ENCODE results near the gene FOXO3.
"Not testable (repeated sequence)": the region's sequence is repeated elsewhere in the genome, so short reads cannot be mapped to it uniquely, and the experiment has no call there.

The FOXO3 gene

GRCh38 chr6:108662702-108663101 is 102.0 kb downstream of the FOXO3 start:
- TF ChIP-seq CTCF (IDR thresholded peaks at IDR 0.05; ENCODE audit: insufficient read depth, low read length, poor library complexity, severe bottlenecking): no peak
- no peaks in the 10 kb centered on the region; the same call in 1 of the 2 replicates for H3K36me3 ChIP-seq (ENCODE audit: control insufficient read depth, insufficient read depth, low read length)
- no peak overlapping the region for H3K4me3 ChIP-seq (replicated peaks; ENCODE audit: low read depth, low read length)
- H3K27me3 ChIP-seq (replicated peaks; ENCODE audit: control insufficient read depth, insufficient read depth, low read length): no peaks in the 10 kb centered on the region
- DNase-seq (ENCODE audit: extremely low read depth, insufficient read length): no peak

GRCh38 chr6:108663494-108664064 is 102.9 kb downstream of the FOXO3 start:
- not testable (repeated sequence) for H3K27me3 ChIP-seq (replicated peaks; ENCODE audit: control insufficient read depth, insufficient read depth, low read length); H3K4me3 ChIP-seq (replicated peaks; ENCODE audit: low read depth, low read length); DNase-seq (ENCODE audit: extremely low read depth, insufficient read length); H3K36me3 ChIP-seq (ENCODE audit: control insufficient read depth, insufficient read depth, low read length)

GRCh38 chr6:108665495-108666196 is 104.9 kb downstream of the FOXO3 start:
- Histone ChIP-seq H3K27me3 (replicated peaks; ENCODE audit: control insufficient read depth, insufficient read depth, low read length) (no peaks in the 10 kb centered on the region), H3K4me3 (replicated peaks; ENCODE audit: low read depth, low read length) (no peak overlapping the region), H3K36me3 (ENCODE audit: control insufficient read depth, insufficient read depth, low read length) (no peaks in the 10 kb centered on the region; the same call in none of the 2 replicates)
- DNase-seq (ENCODE audit: extremely low read depth, insufficient read length): no peak
- TF ChIP-seq CTCF (IDR thresholded peaks at IDR 0.05; ENCODE audit: insufficient read depth, low read length, poor library complexity, severe bottlenecking): no peak

GRCh38 chr6:108666656-108667260 is 106.0 kb downstream of the FOXO3 start:
- H3K27me3 ChIP-seq (replicated peaks; ENCODE audit: control insufficient read depth, insufficient read depth, low read length): no peaks in the 10 kb centered on the region
- no peaks in the 10 kb centered on the region; the same call in none of the 2 replicates for H3K36me3 ChIP-seq (ENCODE audit: control insufficient read depth, insufficient read depth, low read length)
- DNase-seq (ENCODE audit: extremely low read depth, insufficient read length): no peak
- no peak for TF ChIP-seq CTCF (IDR thresholded peaks at IDR 0.05; ENCODE audit: insufficient read depth, low read length, poor library complexity, severe bottlenecking)
- H3K4me3 ChIP-seq (replicated peaks; ENCODE audit: low read depth, low read length): no peak overlapping the region

- TF ChIP-seq CTCF (IDR thresholded peaks at IDR 0.05; ENCODE audit: insufficient read depth, low read length, poor library complexity, severe bottlenecking): no peak
- Histone ChIP-seq H3K36me3 (ENCODE audit: control insufficient read depth, insufficient read depth, low read length) (no peaks in the 10 kb centered on the region; the same call in none of the 2 replicates), H3K4me3 (replicated peaks; ENCODE audit: low read depth, low read length) (no peak overlapping the region), H3K27me3 (replicated peaks; ENCODE audit: control insufficient read depth, insufficient read depth, low read length) (no peaks in the 10 kb centered on the region)
- DNase-seq (ENCODE audit: extremely low read depth, insufficient read length): no peak
Observed at GRCh38 chr6:108667993-108668392, 107.3 kb downstream of the FOXO3 start.

- H3K36me3 ChIP-seq (ENCODE audit: control insufficient read depth, insufficient read depth, low read length): no peaks in the 10 kb centered on the region; the same call in none of the 2 replicates
- DNase-seq (ENCODE audit: extremely low read depth, insufficient read length): no peak
- no peaks in the 10 kb centered on the region for H3K27me3 ChIP-seq (replicated peaks; ENCODE audit: control insufficient read depth, insufficient read depth, low read length)
- no peak overlapping the region for H3K4me3 ChIP-seq (replicated peaks; ENCODE audit: low read depth, low read length)
- no peak for TF ChIP-seq CTCF (IDR thresholded peaks at IDR 0.05; ENCODE audit: insufficient read depth, low read length, poor library complexity, severe bottlenecking)
Observed at GRCh38 chr6:108669673-108670072, 109.0 kb downstream of the FOXO3 start.
